Ecto neural progenitor cell (in vitro differentiated cells): ENCODE measurements around the gene USP2.

Experiments
- DNase-seq: peaks from one replicate; pipeline ENCODE4 v3.0.0-alpha.2; 2018; ENCODE audit warnings: low spot score

USP2 gene

GRCh38 chr11:119377112-119377901 is 4.2 kb downstream of the USP2 start:
- DNase-seq = no peak

GRCh38 chr11:119376197-119376847 is 5.2 kb downstream of the USP2 start:
- DNase-seq = no peak

- DNase-seq = no peak
Observed at GRCh38 chr11:119375337-119376196, 5.9 kb downstream of the USP2 start.

GRCh38 chr11:119374632-119375336 is 6.7 kb downstream of the USP2 start:
- DNase-seq = no peak

GRCh38 chr11:119373921-119374631 is 7.4 kb downstream of the USP2 start:
- peak; percentile 87 for DNase-seq

- no peak for DNase-seq
Observed at GRCh38 chr11:119373059-119373920, 8.2 kb downstream of the USP2 start.

- no peak for DNase-seq
Observed at GRCh38 chr11:119372260-119373058, 9.0 kb downstream of the USP2 start.

- DNase-seq = no peak
Observed at GRCh38 chr11:119371778-119372182, 9.7 kb downstream of the USP2 start.

- no peak for DNase-seq
Observed at GRCh38 chr11:119371067-119371601, 10.4 kb downstream of the USP2 start.

- no peak for DNase-seq
Observed at GRCh38 chr11:119370486-119371046, 10.9 kb downstream of the USP2 start.

- no peak for DNase-seq
Observed at GRCh38 chr11:119369132-119369925, 12.2 kb downstream of the USP2 start.

- DNase-seq = no peak
Observed at GRCh38 chr11:119368121-119369034, 13.1 kb downstream of the USP2 start.

GRCh38 chr11:119367661-119368120 is 13.8 kb downstream of the USP2 start:
- DNase-seq = no peak

GRCh38 chr11:119366690-119367620 is 14.5 kb downstream of the USP2 start:
- no peak for DNase-seq

GRCh38 chr11:119365071-119365591 is 16.4 kb downstream of the USP2 start:
- DNase-seq = no peak
